LNCAP (cell line): ENCODE results near the gene DNAJC7.

ENCODE experiments used
- TF ChIP-seq, protein P1 (sequence below): fragments of 450-650 bp; IDR thresholded peaks from 2 replicates; pipeline ENCODE4 v1.5.1; 2017; ENCODE audit warnings: mild to moderate bottlenecking

The DNAJC7 gene

DNA sequence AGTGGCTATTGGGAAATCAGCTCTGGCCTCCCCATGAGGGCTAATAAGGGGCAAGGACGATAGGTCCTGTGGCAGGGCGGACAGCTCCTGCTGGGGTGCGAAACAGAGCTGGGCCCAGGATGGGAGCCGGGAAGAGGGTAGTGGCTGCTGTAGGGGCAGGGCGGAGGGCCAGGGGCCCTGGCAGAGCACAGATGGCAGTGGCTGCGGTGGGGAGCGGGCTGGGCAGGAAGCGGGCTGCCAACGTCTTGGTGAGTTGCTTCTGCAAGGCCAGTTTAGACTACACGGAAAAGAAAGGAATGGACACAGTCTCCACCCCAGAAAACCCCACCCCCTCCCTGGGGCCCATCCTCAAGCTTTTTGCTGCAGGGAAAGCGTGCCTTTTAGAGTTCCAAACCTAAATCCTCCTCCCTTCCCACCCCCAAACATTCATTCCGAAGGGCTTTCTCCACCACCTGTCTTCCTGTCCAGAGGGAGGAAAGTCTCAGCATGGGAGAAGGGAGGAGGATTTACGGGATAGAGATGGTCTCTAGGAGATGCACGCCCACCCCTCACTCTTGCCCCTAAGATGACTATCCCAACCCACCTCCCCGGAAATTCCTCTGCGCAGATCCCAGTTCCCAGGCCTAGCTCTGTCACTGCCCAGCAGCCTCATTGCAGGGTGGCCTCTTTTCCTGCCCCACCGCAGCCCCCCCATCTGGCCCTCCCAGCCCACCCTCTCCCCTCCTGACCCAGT lies 9.8 kb upstream of the DNAJC7 start:
- TF ChIP-seq, protein P1, sequence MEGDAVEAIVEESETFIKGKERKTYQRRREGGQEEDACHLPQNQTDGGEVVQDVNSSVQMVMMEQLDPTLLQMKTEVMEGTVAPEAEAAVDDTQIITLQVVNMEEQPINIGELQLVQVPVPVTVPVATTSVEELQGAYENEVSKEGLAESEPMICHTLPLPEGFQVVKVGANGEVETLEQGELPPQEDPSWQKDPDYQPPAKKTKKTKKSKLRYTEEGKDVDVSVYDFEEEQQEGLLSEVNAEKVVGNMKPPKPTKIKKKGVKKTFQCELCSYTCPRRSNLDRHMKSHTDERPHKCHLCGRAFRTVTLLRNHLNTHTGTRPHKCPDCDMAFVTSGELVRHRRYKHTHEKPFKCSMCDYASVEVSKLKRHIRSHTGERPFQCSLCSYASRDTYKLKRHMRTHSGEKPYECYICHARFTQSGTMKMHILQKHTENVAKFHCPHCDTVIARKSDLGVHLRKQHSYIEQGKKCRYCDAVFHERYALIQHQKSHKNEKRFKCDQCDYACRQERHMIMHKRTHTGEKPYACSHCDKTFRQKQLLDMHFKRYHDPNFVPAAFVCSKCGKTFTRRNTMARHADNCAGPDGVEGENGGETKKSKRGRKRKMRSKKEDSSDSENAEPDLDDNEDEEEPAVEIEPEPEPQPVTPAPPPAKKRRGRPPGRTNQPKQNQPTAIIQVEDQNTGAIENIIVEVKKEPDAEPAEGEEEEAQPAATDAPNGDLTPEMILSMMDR: no peak

DNA sequence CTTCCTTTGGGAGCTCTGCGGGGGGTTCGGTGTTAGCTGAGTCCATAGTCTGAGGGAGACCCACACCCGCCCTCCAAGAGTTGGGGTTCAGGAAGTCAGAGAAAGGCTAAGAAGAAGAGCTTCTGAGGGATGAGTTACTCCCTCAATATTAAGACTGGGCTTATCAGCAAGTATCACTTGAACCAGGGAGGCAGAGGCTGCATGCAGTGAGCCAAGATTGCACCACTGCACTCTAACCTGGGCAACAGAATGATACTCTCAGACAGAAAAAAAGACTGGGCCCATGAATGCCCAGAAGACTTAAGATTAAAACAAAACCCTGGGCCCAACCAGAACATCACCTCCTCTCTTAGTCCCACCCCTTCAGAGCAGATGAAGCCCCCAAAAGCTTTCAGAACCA lies 8.7 kb upstream of the DNAJC7 start:
- TF ChIP-seq, protein P1: no peak

DNA sequence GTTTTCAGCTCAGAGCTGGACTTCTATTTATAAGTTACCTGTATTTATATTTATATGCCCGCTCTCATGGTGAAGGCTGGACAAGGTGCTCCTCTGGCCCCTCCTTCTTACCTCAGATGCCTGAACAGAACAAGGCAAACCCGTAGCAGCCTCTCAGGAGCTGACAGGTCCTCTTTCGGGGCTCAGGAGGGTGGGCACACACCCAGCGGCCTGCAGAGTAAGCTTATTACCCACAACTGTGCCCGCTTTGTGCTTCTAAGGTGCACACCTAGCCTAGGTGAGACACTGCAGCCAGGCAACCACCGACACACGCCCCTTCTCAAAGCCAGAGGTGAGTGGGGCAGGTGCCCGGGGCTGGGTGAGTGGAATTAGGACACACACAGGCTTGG lies 7.9 kb upstream of the DNAJC7 start:
- TF ChIP-seq, protein P1: 0 out of 2 replicates have a peak, but pooled peaks have one; percentile 3

DNA sequence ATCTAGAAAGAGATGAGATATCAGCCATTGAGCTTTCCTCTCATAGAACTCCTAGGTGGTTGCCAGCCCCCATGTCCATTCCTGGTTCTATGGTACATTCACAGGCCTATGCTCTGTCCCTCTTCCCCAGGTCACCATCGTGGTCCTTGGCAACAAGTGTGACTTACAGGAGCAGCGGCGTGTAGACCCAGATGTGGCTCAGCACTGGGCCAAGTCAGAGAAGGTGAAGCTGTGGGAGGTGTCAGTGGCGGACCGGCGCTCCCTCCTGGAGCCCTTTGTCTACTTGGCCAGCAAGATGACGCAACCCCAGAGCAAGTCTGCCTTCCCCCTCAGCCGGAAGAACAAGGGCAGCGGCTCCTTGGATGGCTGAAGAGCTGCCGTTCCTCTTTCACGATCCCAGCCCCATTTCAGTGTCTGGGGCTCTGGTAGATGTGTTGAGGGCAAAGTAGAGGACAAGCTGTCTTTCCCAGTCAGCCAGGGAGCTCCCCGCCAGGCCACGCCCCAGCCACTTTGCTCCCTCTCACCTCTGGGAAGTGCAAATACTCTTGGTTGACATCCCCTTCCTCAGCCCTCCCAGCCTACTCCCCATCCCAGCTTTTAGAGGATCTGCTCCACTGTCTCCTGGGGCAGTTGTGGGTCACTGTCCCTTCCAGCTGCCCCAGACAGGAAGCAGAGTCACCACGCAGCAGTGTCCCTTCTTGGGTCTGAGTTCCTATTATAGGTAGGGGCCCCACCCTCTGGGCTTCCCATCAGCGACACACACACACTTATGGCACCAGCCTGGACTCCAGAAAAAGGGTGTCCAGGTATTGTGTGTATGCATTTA lies 6.5 kb upstream of the DNAJC7 start:
- TF ChIP-seq, protein P1: no peak

DNA sequence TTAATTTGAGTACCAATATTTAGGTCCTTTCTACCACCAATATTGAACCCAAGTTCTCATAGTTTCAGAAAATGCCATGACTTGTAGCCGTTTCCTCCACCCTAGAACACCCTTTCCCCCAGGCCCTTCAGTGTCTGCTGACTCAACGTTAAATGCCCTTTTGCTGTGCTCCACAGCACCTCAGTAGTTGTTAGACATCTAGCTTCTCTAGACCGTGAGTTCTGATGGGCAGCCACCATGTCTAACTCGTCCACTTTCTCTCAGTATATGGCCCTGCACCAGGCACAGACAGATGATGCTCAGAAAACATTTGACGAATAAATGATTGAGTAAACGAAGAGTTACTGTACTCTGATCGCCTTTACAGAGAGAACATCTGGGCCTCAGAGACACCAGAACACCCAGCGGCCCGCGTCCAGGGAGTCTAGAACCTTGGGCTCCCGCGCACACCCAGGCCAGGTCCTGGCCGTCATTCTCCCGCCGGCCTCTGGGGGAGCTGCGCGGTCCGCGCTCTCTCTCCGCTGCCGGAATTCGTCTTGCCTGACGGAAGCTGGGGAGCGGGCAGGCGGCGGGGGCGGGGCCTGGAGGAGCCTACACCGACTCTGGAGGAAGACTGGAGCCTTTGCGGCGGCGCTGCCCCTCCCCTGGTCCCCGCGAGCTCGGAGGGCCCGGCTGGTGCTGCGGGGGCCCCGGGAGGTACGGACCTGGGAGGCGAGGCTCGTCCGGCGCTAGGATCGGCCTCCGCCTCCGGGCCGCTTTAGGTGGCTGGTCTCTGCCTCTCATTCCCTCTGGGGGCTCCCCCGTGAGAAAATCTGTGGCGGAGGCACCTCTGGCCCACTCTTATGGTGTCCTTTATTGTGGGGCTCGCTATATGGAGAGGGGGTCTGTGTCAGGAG lies 2.5 kb upstream of the DNAJC7 start, which contains the start of gene NKIRAS2:
Gene NKIRAS2 (plus strand): TSS at position 582 of the 896 bp plus-strand sequence. CDS start 1,488 bp downstream, outside the sequence.
- TF ChIP-seq, protein P1: peak; percentile 95

DNA sequence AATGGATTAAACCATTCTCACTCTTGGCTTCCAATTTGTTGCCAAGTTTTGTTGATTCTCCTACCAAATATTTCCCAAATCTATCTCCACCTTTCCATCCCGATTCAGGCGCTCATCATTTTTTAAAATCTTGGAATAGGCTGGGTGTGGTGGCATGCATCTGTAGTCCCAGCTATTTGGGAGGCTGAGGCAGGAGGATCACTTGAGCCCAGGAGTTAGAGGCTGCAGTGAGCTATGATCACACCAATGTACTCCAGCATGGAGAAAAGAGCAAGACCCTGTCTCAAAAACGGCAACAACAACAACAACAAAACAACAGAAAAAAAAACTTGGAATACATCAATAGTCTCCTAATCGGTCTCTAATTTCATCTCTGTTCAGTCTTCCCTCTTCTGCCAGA lies 1.7 kb upstream of the DNAJC7 start:
- TF ChIP-seq, protein P1: no peak

DNA sequence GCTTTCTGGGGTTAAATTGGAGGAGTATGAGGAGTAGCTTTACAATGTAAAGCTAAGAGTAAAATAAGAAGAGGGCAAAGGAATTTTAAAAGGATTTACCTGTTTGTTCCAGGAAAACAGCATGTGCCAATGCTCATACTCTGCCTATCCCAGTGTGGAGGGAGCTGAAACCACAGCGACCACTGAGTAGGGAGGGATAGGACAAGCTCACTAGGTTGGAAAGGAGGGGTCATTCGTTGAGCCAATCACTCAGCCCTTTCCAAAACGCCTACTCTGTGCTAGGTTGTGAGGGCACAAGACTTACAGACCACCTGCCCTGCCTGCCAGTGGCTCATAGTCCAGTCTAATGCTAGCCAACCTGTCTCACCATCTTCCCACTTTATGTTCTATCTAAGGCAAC lies 1.1 kb upstream of the DNAJC7 start:
- TF ChIP-seq, protein P1: no peak
